ENCODE data around the gene GSDME.
"Not testable (repeated sequence)": the region's sequence is repeated elsewhere in the genome, so short reads cannot be mapped to it uniquely, and the experiment has no call there.

Gene GSDME

DNA sequence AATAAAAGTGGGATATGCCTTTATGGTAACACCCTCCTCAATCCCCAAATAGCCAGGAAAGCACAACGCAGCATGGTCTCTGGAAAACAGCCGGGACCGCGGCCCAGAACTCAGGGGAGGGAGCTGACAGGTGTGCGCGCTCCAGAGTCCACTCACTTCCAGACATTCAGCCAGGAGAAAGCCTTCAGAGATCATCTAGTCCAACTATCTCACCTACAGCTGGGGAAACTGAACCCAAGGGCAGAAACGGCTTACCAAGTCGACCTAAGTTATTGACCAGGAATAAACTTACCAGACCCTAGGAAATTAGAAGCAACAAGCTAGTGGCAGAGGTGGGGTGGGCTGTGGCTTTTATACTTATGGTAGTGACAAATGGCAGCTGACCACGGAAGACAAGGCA, 16.4 kb downstream of the GSDME start:
- FAIRE-seq = no peak

DNA sequence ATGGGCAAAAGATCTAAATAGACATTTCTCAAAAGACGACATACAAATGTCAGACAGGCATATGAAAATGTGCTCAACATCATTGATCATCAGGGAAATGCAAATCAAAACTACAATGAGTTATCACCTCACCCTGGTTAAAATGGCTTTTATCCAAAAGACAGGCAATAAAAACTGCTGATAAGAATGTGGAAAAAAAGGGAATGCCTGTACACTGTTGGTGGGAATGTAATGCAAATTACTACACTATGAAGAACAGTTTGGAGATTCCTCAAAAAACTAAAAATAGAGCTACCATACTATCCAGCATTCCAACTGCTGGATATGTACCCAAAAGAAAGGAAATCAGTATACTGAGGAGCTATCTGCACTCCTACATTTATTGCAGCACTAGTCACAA, 18.0 kb downstream of the GSDME start:
- no peak for FAIRE-seq

GRCh38 chr7:24738577-24738976, 18.7 kb downstream of the GSDME start:
- FAIRE-seq = no peak

GRCh38 chr7:24737281-24737680, 20.0 kb downstream of the GSDME start:
- FAIRE-seq = no peak

DNA sequence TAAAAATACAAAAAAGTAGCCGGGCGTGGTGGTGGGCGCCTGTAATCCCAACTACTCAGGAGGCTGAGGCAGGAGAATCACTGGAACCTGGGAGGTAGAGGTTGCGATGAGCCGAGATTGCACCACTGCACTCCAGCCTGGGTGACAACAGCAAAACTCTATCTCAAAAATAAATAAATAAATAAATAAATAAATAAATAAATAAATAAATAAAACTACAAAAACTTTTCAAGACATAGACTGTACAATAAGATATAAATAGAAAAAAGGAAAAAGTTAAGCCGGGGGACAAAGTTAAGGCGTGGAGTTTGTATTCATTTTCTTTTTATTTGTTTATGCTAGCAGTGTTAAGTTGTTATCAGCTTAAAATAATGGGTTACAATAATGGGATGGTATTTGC, 21.7 kb downstream of the GSDME start:
- not testable (repeated sequence) for FAIRE-seq

DNA sequence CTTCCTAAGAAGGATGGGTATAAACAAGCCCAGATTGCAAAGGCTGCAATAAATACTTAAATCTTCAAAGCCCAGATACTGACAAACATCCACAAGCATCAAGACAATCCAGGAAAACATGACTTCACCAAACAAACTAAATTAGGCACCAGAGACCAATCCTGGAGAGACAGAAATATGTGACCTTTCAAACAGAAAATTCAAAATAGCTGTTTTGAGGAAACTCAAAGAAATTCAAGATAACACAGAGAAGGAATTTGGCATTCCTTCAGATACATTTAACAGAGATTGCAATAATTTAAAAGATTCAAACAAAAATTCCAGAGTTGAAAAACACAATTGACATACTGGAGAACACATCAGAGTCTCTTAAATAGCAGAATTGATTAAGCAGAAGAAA, 23.0 kb downstream of the GSDME start:
- FAIRE-seq = no peak

DNA sequence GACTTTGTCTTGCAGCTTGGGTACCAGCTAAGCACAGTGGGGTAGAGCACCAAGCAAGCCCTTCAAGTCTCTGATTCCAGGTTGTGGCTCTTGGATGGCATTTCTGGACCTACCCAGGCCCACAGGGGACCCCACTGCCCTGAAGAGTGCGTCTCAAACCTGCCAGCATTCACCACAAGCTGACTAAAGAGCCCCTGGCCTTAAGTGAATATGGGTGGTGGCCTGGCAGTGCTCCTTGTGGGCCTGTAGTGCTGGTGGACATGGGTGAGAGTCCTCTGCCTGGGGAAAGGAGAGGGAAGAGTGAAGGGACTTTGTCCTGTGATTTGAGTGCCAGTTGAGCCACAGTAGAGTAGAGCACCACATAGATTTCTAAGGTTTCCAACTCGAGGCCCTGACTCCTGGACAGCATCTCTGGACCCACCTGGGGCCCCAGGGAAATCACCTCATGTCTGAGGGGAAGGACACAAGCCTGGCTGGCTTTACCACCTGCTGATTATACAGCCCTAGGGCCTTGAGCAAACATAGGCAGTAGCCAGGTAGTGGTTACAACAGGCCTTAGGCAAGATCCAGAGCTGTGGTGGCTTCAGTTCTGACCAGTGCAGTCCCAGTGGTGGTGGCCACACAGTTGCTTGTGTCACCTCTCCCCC, 23.7 kb downstream of the GSDME start:
- FAIRE-seq = no peak

DNA sequence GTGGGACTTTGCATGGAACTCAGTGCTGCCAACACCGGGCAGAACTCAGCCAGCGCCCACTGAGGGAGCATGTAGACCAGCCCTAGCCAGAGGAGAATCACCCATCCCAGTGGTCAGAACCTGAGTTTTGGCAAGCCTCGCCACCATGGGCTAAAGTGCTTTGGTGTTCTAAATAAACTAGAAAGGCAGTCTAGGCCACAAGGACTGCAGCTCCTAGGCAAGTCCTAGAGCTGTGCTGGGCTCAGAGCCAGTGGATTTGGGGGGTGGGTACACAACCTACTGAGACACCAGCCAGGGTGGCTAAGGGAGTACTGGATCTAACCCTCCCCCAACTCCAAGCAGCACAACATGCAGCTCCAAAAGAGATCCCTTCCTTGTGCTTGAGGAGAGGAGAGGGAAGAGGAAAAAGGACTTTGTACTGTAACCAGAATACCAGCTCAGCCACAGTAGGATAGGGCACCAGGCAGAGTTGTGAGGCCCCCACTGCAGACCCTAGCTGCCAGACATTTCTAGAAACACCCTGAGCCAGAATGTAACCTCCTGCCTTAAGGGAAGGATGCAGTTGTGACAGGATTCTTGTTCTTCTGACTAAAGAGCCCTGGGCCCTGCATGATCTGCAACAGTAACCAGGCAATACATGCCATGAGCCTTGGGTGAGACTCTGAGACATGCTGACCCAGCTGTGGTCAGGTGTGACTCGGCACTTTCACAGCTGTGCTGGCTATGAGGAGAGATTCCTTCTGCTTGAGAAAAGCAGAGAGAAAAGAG, 24.4 kb downstream of the GSDME start:
- no peak for FAIRE-seq

GRCh38 chr7:24731313-24731712, 26.0 kb downstream of the GSDME start:
- FAIRE-seq = no peak

GRCh38 chr7:24730018-24730369, 27.3 kb downstream of the GSDME start:
- no peak for FAIRE-seq

GRCh38 chr7:24729365-24730017, 27.8 kb downstream of the GSDME start:
- FAIRE-seq = no peak

DNA sequence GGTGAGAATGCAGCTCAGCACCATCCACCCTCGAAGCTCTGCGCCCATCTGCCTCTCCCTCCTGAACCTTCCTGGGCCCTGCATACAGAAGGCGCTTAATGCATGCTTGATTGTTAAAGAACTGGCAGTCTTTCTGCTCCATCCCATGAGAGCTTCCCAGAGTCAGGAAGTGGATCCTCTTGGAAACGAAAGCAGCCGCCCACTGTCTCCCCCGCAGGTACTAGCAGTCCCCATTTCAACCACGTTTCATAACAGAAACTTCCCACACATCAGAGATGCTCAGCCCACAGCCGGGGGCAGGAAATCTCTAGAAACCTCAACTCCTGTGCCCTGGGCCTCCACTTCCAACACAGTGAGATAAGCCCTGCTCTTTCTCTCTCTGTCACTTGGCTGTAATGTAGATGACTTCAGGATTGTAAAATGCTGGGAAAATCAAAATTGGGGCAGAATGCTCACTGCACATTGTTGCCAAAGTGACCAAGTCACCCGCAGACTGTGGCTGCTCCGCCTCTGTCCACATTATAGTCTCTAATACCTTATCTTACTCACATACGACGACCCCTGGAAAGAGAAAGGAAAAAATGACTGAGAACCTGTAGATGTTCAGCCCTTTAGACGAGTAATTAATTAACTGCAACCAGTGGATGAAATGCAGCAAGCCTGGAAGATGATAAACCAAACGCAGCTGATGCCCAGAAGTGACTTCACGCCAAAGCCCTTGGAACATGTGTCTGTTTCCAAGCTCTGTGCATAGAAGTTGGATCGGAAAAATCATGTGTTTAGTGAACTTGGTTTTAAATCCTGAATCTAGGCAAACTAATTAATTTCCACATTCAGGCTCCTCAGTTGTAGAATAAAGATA, 28.5 kb downstream of the GSDME start:
- no peak for FAIRE-seq

DNA sequence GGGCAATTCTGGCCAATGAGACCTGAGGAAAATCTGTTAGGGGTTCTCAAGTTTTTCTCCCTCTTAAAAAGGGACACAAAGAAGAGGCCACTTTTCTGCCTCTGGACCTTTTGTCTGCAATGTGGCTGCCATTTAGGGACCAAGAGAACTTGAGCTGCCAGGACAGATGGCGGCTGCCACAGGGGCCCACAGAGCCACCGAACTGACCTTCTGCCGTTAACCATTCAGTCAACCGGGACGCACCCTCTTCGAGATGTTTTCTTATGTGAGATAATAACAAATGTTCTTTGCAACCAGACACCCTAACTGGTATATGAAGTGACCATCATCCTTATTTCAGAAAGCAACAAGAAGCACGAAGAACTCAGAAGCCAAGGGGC, 29.2 kb downstream of the GSDME start:
- no peak for FAIRE-seq

DNA sequence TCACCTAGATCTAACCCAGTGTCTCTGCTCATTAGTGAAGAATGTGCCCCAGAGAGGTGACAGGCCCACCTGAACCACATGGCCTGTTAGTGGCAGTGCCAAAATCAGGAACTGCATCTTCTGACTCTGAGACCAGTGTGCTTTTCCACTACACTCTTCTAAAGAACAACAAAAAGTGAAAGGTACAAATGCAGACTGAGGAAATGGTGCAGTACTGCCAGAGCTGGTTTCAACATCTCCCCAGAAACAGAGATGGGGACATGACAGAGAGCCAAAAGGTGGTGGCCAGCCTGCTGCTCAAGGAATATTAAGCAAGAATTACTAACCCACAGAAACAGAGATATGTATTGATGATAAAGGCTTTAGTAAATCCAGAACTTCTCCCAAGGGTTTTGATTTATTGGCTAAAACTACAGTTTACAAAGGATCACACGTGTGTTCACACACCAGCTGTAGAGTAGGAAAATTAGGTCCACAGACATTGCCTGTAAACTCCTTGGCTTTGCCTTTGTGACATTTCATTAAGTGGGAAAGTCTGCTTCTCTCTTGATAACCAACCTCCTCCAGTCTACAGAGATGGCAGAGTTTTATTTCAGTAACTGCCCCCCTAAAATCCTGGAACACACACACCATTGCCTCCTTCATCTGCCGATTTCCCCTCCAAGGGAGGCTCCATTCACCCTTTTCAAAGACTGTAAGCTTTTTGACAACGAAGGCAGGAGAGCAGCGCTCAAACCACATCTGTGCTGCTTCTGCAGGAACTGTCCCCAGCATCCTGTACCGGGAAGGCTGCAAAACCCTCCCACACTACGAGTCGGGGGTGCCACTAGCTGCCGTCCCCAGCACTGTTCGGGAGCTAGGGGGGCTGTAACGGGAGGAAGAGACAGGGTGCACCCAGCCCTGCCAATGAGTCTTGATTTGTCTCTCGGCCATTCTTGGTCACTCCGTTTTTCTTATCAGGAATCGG, 29.8 kb downstream of the GSDME start:
- no peak for FAIRE-seq

GRCh38 chr7:24725554-24726241, 31.6 kb downstream of the GSDME start:
- no peak for FAIRE-seq

GRCh38 chr7:24724451-24725190, 32.6 kb downstream of the GSDME start:
- no peak for FAIRE-seq

- FAIRE-seq = no peak
These were observed 34.1 kb downstream of the GSDME start for GRCh38 chr7:24723178-24723530.

- no peak for FAIRE-seq
These were observed 34.7 kb downstream of the GSDME start for GRCh38 chr7:24722386-24723177.

DNA sequence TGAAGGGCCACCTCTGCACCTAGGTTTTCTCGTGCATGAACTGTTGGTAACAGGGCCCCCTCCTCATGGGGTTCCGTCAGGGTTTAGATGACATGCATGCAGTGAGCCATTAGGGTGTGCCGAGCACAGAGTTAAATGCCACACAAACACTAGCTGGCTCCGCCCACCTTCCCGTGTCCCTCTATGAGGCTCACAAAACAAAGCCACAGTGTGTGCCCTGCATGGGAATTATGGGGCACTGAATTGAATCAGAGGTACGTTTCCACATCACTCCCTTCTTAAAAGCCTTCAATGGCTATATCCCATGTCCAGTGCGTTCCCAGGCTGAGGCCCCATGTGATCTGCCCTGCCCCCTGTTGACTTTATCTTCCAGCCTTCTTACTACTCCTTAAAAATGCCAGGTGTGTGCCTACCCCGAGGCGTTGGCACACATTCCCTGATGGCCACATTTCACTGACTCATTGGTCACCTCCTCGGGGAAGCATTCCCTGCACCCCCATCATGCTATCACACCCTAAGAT, 35.7 kb downstream of the GSDME start:
- FAIRE-seq = no peak

DNA sequence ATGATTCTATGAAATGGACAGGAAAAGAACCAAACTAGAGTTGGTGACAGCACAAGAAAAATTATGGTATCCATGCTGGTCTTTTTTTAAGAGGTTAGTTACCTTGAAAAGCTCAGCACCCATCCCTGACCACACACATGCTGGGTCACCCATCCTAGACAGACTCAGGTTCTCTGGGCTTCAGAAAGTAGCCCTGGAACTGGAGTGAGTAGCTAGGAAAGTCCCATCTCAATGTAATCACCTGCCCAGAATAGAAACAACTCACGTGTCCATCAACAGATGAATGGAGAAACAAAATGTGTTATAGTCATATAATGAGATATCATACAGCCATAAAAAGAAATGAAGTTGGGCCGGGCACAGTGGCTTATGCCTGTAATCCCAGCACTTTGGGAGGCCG, 37.0 kb downstream of the GSDME start:
- FAIRE-seq = no peak
